Ovary (tissue), 9 donors: Measurements from ENCODE around the gene NHSL2. TPM values are rescaled to one million over a fixed set of nuclear protein-coding genes. Genes with fewer than 3 reads are reported as not detected.

Source experiments
- DNase-seq, 5 donors: peaks; one replicate each; pipeline ENCODE4 v3.0.0-alpha.2; 2019 to 2020
- H3K27ac ChIP-seq, 2 donors: fragments of 200-600 bp; one replicate each; pipeline versions ENCODE4 v1.5.1 to v1.8.0; 2019 to 2022
- H3K27me3 ChIP-seq: fragments of 200-600 bp; one replicate; pipeline ENCODE4 v1.8.0; 2022
- H3K36me3 ChIP-seq: fragments of 200-600 bp; sonication (generic); one replicate; pipeline ENCODE4 v1.5.1; 2019
- H3K4me1 ChIP-seq: one replicate; pipeline ENCODE4 v1.8.1; 2013; ENCODE audit warnings: mild to moderate bottlenecking, moderate library complexity; ENCODE audit not compliant: insufficient read depth
- H3K4me3 ChIP-seq: fragments of 200-600 bp; sonication (generic); one replicate; pipeline ENCODE4 v1.5.1; 2017
- H3K9me3 ChIP-seq, 2 donors: fragments of 200-600 bp in 1 of 2; sonication (generic) in 1 of 2; one replicate each; pipeline versions ENCODE4 v1.5.1 to v1.8.1; 2013 to 2019; ENCODE audit warnings: mild to moderate bottlenecking in 1 of 2, moderate library complexity in 1 of 2
- CTCF ChIP-seq, 3 donors: fragments of 450-650 bp in 2 of 3; fragments of 200-600 bp in 1 of 3; IDR thresholded peaks; one replicate each; pipeline versions ENCODE4 v1.5.1 to v1.8.0; 2016 to 2022; ENCODE audit warnings: antibody characterized with exemption in 3 of 3, mild to moderate bottlenecking in 1 of 3
- EP300 ChIP-seq: sonication (generic); formaldehyde crosslinking; IDR thresholded peaks from one replicate; pipeline ENCODE4 v1.6.1; 2017; ENCODE audit warnings: antibody characterized with exemption
- POLR2A ChIP-seq: fragments of 450-650 bp; IDR thresholded peaks from one replicate; pipeline ENCODE4 v1.6.1; 2017; ENCODE audit warnings: antibody characterized with exemption, mild to moderate bottlenecking, moderate library complexity
- WGBS, 3 donors: extraction: QIAGEN DNeasy Blood & Tissue Kit in 1 of 3; methylation state at CpG; one replicate each; pipeline versions ENCODE4 v1.1.5 to v1.1.7; 2013 to 2017; 5-methylcytosine and 5-hydroxymethylcytosine counted together
- intact Hi-C, 4 donors: fragments of 100-400 bp; cut with DNase I; formaldehyde crosslinking; loops; one replicate each; pipeline versions ENCODE4 v1.11.0 to v1.15.1; 2022 to 2023
- polyA plus RNA-seq, 2 donors: library from polyadenylated mRNA; stranded (reverse); fragments of 200-250 nt in 1 of 2; fragments of 350-450 nt in 1 of 2; fragmentation: Illumina TruSeq in 1 of 2; extraction: RNeasy Lipid Tissue Mini Kit (QIAGEN cat#74804) in 1 of 2; gene quantifications; one replicate each; pipeline ENCODE4 v1.2.3, GENCODE V29; 2013 to 2014
- total RNA-seq, 7 donors: library from RNA; depleted of rRNA in 2 of 7; stranded (reverse); fragments of >200 nt in 2 of 7; fragmentation: NEBNext Ultra II Directional in 3 of 7; extraction: Animal tissue kit (Norgen Biotek cat#: 25700) in 3 of 7; gene quantifications; one replicate each; pipeline versions ENCODE4 v1.1.0 to v1.2.4, GENCODE V29; 2016 to 2023
- donor health status: DM: no; HTN: no; CAD: no; lungs with moderate emphysema.
- donor health status: DM: no; HTN: no; CAD: no.
- donor health status: Bipolar disorder and iron deficiency.
- donor health status: DM: yes; HTN: yes; CAD: no.
- donor health status: DM: no; HTN: no; CAD: no.
- donor health status: DM: yes; HTN: yes; CAD: no.

NHSL2 gene
- total and polyA plus RNA-seq, 9 donors = 1.2 to 9.2 (median 4.4) TPM

DNA sequence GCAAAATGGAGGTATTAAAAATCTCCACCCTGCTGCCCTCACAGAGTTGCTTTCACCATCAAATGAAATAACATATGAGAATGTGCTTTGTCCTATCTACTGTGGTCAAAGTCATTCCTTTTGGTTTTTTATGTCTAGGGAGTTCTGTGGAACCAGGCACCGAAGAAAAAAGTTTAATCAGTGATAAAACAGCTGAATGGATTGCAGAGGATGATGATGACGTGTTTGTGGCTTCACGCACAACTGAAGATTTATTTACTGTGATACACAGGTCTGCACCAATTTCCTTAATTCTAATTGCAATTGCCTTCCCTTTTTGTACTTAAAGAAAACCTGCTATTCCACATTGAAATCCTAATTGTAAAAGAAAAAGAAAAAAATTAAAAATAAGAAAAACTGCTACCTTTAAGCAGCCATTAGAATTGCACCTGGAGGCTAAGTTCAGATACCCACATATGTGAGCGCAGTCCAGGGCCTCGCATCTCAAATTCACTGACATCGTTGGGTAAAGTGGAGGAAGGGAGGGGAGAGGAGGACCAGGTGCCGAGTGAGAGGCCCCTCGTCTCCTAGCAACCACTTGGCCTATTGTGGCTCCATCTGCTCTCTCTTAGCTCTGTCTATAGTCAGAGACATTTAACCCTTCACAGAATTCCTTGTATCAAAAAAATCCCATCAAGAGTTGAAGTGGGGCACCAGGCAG lies 231.6 kb downstream of the NHSL2 start:
- 52 to 56% (median 53%) methylated on average over 8 of the region's 8 CpGs for WGBS, 3 donors
- TF ChIP-seq EP300 (no peak), POLR2A (no peak), CTCF (IDR thresholded peaks at IDR 0.05) (no peak)

DNA sequence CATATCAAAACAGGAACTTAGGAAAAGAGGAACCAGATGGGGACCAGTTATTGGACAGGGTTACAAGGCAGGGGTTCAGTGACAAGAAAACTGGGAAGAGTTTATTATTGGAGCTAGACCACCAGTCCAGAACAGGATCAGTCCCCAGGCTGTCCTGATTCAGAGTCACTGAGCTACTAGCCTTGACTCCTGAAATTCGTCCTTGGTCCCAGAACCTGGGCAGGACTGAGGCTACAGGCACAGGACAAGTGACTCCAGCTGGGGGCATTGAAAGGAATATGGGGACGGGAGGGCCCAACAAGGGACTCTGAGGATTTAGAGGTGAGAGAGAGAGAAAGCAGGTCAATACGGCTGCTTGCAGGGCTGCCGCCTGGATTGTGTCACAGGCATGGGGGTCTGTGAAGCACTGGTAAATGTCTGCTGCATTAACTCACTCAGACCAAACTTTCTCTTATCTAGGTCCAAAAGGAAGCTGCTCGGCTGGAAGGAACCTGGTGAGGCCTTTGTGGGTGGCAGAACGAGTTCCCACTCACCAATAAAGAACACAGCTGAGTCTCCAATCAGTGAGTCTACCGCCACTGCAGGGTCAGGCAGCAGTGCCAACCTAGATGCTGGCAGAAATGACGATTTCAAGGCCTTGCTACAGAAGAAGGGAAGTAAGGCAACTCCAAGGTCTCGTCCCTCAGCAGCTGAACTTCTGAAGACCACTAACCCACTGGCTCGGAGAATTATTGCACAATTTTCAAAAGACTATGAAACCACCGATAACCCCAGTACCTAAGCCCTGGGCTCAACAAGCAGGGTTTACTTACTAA lies 232.4 kb downstream of the NHSL2 start:
- DNase-seq = no peak
- no peak for TF ChIP-seq CTCF (IDR thresholded peaks at IDR 0.05)
- no peak for TF ChIP-seq POLR2A
- no peak for TF ChIP-seq EP300
- H3K36me3 ChIP-seq = no peaks in the 10 kb centered on the region
- H3K4me3 ChIP-seq = no peak overlapping the region
- no peaks in the 10 kb centered on the region for H3K4me1 ChIP-seq
- no peaks in the 10 kb centered on the region for H3K9me3 ChIP-seq
- intact Hi-C loops = no loop called here
- 61 to 71% (median 62%) methylated on average over 11 of the region's 11 CpGs for WGBS, 3 donors
- no peak overlapping the region for H3K27ac ChIP-seq
- no peaks in the 10 kb centered on the region for H3K27me3 ChIP-seq

More for the DNA sequence above, 231.6 kb downstream of the NHSL2 start:
- DNase-seq = no peak
- no peak overlapping the region for H3K4me3 ChIP-seq
- no peaks in the 10 kb centered on the region for H3K36me3 ChIP-seq
- no peak overlapping the region for H3K27ac ChIP-seq
- H3K27me3 ChIP-seq = no peaks in the 10 kb centered on the region
- H3K9me3 ChIP-seq = no peaks in the 10 kb centered on the region
- H3K4me1 ChIP-seq = no peaks in the 10 kb centered on the region
- intact Hi-C loops = no loop called here

DNA sequence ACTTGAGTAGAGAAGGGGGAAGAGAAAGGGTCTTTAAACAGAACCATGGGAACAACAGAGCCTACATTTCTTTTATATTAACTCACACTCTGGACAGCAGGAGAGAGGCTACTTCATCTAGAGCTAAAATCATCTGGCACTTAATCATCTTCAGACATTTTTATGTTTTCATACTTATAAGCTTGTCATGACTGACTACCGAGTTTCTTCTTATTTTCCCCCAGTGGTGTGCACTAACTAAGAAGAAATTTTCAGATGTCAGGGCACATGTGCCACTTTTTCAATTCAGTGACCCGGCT lies 232.9 kb downstream of the NHSL2 start:
- Histone ChIP-seq H3K4me1 (no peaks in the 10 kb centered on the region), H3K27me3 (no peaks in the 10 kb centered on the region), H3K9me3 (no peaks in the 10 kb centered on the region), H3K4me3 (no peak overlapping the region), H3K27ac (no peak overlapping the region), H3K36me3 (no peaks in the 10 kb centered on the region)
- intact Hi-C loops = no loop called here
- 61 to 63% (median 61%) methylated on average over 2 of the region's 2 CpGs for WGBS, 3 donors
- TF ChIP-seq POLR2A = no peak
- TF ChIP-seq CTCF (IDR thresholded peaks at IDR 0.05) = no peak
- TF ChIP-seq EP300 = no peak
- DNase-seq = no peak

GRCh38 chrX:72145181-72145580 lies 234.5 kb downstream of the NHSL2 start:
- no peaks in the 10 kb centered on the region for H3K36me3 ChIP-seq
- no peaks in the 10 kb centered on the region for H3K9me3 ChIP-seq
- H3K27me3 ChIP-seq = no peaks in the 10 kb centered on the region
- no peak overlapping the region for H3K4me3 ChIP-seq
- no peak overlapping the region for H3K27ac ChIP-seq
- no peak for TF ChIP-seq CTCF (IDR thresholded peaks at IDR 0.05)
- no peak for TF ChIP-seq POLR2A
- no peak for TF ChIP-seq EP300
- DNase-seq = no peak
- no peaks in the 10 kb centered on the region for H3K4me1 ChIP-seq
- intact Hi-C loops = no loop called here
- 25 to 32% (median 29%) methylated on average over 2 of the region's 2 CpGs for WGBS, 3 donors
